A549 (cell line): Measurements from ENCODE around the gene SKAP1. TPM values are rescaled to one million over a fixed set of nuclear protein-coding genes. Genes with fewer than 3 reads are reported as not detected.

Experiments
- ATAC-seq, 2 experiments: fragments of 200-7000 bp in 1 of 2; fragments of >200 bp in 1 of 2; cut with Nextera tagmentation in 1 of 2; cut with Tn5 transposase in 1 of 2; 3 replicates each; pipeline versions ENCODE4 v1.8.0 to v1.9.1; 2018 to 2020; ENCODE audit warnings: mild to moderate bottlenecking in 1 of 2, moderate library complexity in 1 of 2
- CTCF ChIA-PET: fragments of 300-600 bp; sonication (Branson Sonifier 250); formaldehyde crosslinking; extraction: SDS; loops from one replicate; lab custom pipeline; 2021; ENCODE audit warnings: antibody characterized with exemption, inconsistent platforms; lab: Yijun Ruan, JAX
- POLR2A ChIA-PET: fragments of 350-600 bp; formaldehyde crosslinking; extraction: SDS; loops from one replicate; lab custom pipeline; 2021; ENCODE audit warnings: antibody characterized with exemption, inconsistent platforms; lab: Yijun Ruan, JAX
- DNase-seq, 2 experiments: peaks; one replicate each; pipeline versions ENCODE4 v3.0.0 to v3.0.0-alpha.2; 2011 to 2016; ENCODE audit warnings: low read depth in 1 of 2, low spot score in 1 of 2
- FAIRE-seq: peaks from 2 replicates; lab custom pipeline; 2011; peaks lifted over from hg19 to GRCh38; lab: Jason Lieb, UNC
- H3K27ac ChIP-seq, 2 experiments: fragments of >200 bp; sonication (Bioruptor Twin); formaldehyde crosslinking; 3 replicates each; pipeline ENCODE4 v1.5.1; 2016 to 2017
- H3K4me1 ChIP-seq: fragments of >200 bp; sonication (Bioruptor Twin); formaldehyde crosslinking; 3 replicates; pipeline ENCODE4 v1.6.1; 2016
- H3K4me2 ChIP-seq: fragments of >200 bp; sonication (Bioruptor Twin); formaldehyde crosslinking; 3 replicates; pipeline ENCODE4 v1.6.1; 2016
- H3K4me3 ChIP-seq: fragments of >200 bp; sonication (Bioruptor Twin); formaldehyde crosslinking; 3 replicates; pipeline ENCODE4 v1.5.1; 2016
- H3K9me3 ChIP-seq: fragments of >200 bp; sonication (Bioruptor Twin); formaldehyde crosslinking; 3 replicates; pipeline ENCODE4 v1.6.1; 2016
- CBX2 ChIP-seq: fragments of 200-600 bp; sonication (generic); IDR thresholded peaks from 2 replicates; pipeline ENCODE4 v1.6.1; 2016; ENCODE audit warnings: low read depth, mild to moderate bottlenecking, borderline replicate concordance
- EHF ChIP-seq: fragments of 250-450 bp; sonication (Bioruptor Pico); IDR thresholded peaks from 2 replicates; pipeline ENCODE4 v1.5.0; 2020; ENCODE audit warnings: mild to moderate bottlenecking
- FOSB ChIP-seq: fragments of 250-450 bp; sonication (Bioruptor Pico); IDR thresholded peaks from 2 replicates; pipeline ENCODE4 v1.5.0; 2020; ENCODE audit warnings: mild to moderate bottlenecking, moderate library complexity
- FOSL2 ChIP-seq, 2 experiments: fragments of 450-650 bp in 1 of 2; fragments of >200 bp in 1 of 2; sonication (Bioruptor Twin) in 1 of 2; formaldehyde crosslinking; IDR thresholded peaks; 2 replicates each; pipeline versions ENCODE4 v1.5.0 to v1.6.1; 2016 to 2020; ENCODE audit warnings: mild to moderate bottlenecking in 1 of 2, moderate library complexity in 1 of 2
- FOXS1 ChIP-seq: fragments of 250-450 bp; sonication (Bioruptor Pico); IDR thresholded peaks from 2 replicates; pipeline ENCODE4 v1.5.0; 2020; ENCODE audit warnings: mild to moderate bottlenecking, moderate library complexity
- GATA3 ChIP-seq: IDR thresholded peaks from 2 replicates; pipeline ENCODE4 v1.6.1; 2012; ENCODE audit warnings: borderline replicate concordance
- HDAC2 ChIP-seq: fragments of 200-600 bp; sonication (generic); IDR thresholded peaks from 2 replicates; pipeline ENCODE4 v1.6.1; 2016
- HES2 ChIP-seq: fragments of >200 bp; sonication (Bioruptor Twin); formaldehyde crosslinking; IDR thresholded peaks from 2 replicates; pipeline ENCODE4 v1.6.1; 2016
- HOXA7 ChIP-seq: fragments of 250-450 bp; sonication (Bioruptor Pico); IDR thresholded peaks from 2 replicates; pipeline ENCODE4 v1.5.0; 2020; ENCODE audit warnings: mild to moderate bottlenecking, moderate library complexity
- HOXB13 ChIP-seq: fragments of 250-450 bp; sonication (Bioruptor Pico); IDR thresholded peaks from 2 replicates; pipeline ENCODE4 v1.5.0; 2020; ENCODE audit warnings: low read depth, mild to moderate bottlenecking, moderate library complexity
- HOXB5 ChIP-seq: fragments of 250-450 bp; sonication (Bioruptor Pico); IDR thresholded peaks from 2 replicates; pipeline ENCODE4 v1.5.0; 2020; ENCODE audit warnings: mild to moderate bottlenecking, moderate library complexity
- KDM5A ChIP-seq: fragments of 200-600 bp; sonication (generic); IDR thresholded peaks from 2 replicates; pipeline ENCODE4 v1.6.1; 2016; ENCODE audit warnings: antibody characterized with exemption, mild to moderate bottlenecking
- NPAS2 ChIP-seq: fragments of 250-450 bp; sonication (Bioruptor Pico); IDR thresholded peaks from 2 replicates; pipeline ENCODE4 v1.8.0; 2022; ENCODE audit warnings: mild to moderate bottlenecking, moderate library complexity, borderline replicate concordance
- NR3C1 ChIP-seq: fragments of >200 bp; sonication (Bioruptor Twin); formaldehyde crosslinking; IDR thresholded peaks from 3 replicates; pipeline ENCODE4 v1.6.1; 2017
- PBX3 ChIP-seq: IDR thresholded peaks from 2 replicates; pipeline ENCODE4 v1.6.1; 2012
- PHF8 ChIP-seq: fragments of 200-600 bp; sonication (generic); IDR thresholded peaks from 2 replicates; pipeline ENCODE4 v1.6.1; 2016; ENCODE audit warnings: low read depth, mild to moderate bottlenecking, antibody characterized with exemption, moderate library complexity, borderline replicate concordance
- RARB ChIP-seq: fragments of 250-450 bp; sonication (Bioruptor Pico); IDR thresholded peaks from 2 replicates; pipeline ENCODE4 v1.8.0; 2021; ENCODE audit warnings: mild to moderate bottlenecking, moderate library complexity
- RCOR1 ChIP-seq: fragments of 150-350 bp; IDR thresholded peaks from 2 replicates; pipeline ENCODE4 v1.6.1; 2014; ENCODE audit warnings: antibody characterized with exemption, low read length, low read depth
- REST ChIP-seq: fragments of 200-600 bp; sonication (generic); IDR thresholded peaks from 2 replicates; pipeline ENCODE4 v1.6.1; 2016; ENCODE audit warnings: antibody characterized with exemption, mild to moderate bottlenecking, moderate library complexity
- TP53 ChIP-seq: fragments of 250-450 bp; sonication (Bioruptor Pico); IDR thresholded peaks from 2 replicates; pipeline ENCODE4 v1.5.0; 2021; ENCODE audit warnings: mild to moderate bottlenecking, moderate library complexity
- ZC3H11A ChIP-seq: fragments of 450-650 bp; IDR thresholded peaks from 2 replicates; pipeline ENCODE4 v1.6.1; 2014; ENCODE audit warnings: antibody characterized with exemption, mild to moderate bottlenecking
- ZNF302 ChIP-seq: fragments of 250-450 bp; sonication (Bioruptor Pico); IDR thresholded peaks from 2 replicates; pipeline ENCODE4 v1.9.0; 2021; ENCODE audit warnings: inconsistent platforms, mild to moderate bottlenecking, moderate library complexity
- WGBS: methylation state at CpG from one replicate; pipeline ENCODE4 v1.1.6; 2017; ENCODE audit errors: missing lambda C conversion rate; 5-methylcytosine and 5-hydroxymethylcytosine counted together
- polyA plus RNA-seq, 4 experiments: library from polyadenylated mRNA; depleted of rRNA in 3 of 4; stranded (reverse); fragments of >200 nt; fragmentation: RNase III in 1 of 4; extraction: RNeasy Plus Mini Kit Qiagen cat#74134 plus additional on column Dnase treatment in 1 of 4; gene quantifications; 2 replicates in 3 of 4; 3 replicates in 1 of 4; pipeline ENCODE4 v1.2.3, GENCODE V29; 2011 to 2017

SKAP1 gene
- polyA plus RNA-seq, 2 of the 4 experiments (the other 2 are of a cell fraction), result 0.14 to 0.78 TPM

GRCh38 chr17:48439110-48439850 is 9.3 kb upstream of the SKAP1 start:
- Histone ChIP-seq H3K4me2 (no peak overlapping the region), H3K4me1 (no peaks in the 10 kb centered on the region), H3K9me3 (no peaks in the 10 kb centered on the region), H3K4me3 (no peak overlapping the region), H3K27ac (no peak overlapping the region)
- TF ChIP-seq PHF8 (no peak), RCOR1 (no peak), FOXS1 (CRISPR knock-in tag) (no peak), NR3C1 (no peak), EHF (CRISPR knock-in tag) (no peak), HOXB5 (CRISPR knock-in tag) (no peak), RARB (CRISPR knock-in tag) (no peak), CBX2 (no peak), ZNF302 (no peak)
- POLR2A ChIA-PET, result no interaction called here
- DNase-seq (no peak), FAIRE-seq (no peak), ATAC-seq (no peak)
- 72% methylated on average over 3 of the region's 3 CpGs for WGBS
- CTCF ChIA-PET, result interaction anchor here (0.5 to 13.0 kb wide), 5 partner anchors 9 to 53 kb away, joined by 3 to 117 read pairs (median 6); no protein-coding TSS in a partner anchor

- 78% methylated on average over 3 of the region's 3 CpGs for WGBS
- POLR2A ChIA-PET, result no interaction called here
- Histone ChIP-seq H3K27ac (no peak overlapping the region), H3K9me3 (no peaks in the 10 kb centered on the region), H3K4me3 (no peak overlapping the region), H3K4me2 (no peak overlapping the region), H3K4me1 (no peaks in the 10 kb centered on the region)
- FAIRE-seq (no peak), DNase-seq (no peak), ATAC-seq (no peak)
- CTCF ChIA-PET, result interaction anchor here (0.5 to 13.0 kb wide), 6 partner anchors 10 to 149 kb away, joined by 3 to 117 read pairs (median 4); no protein-coding TSS in a partner anchor
- TF ChIP-seq KDM5A (no peak), HOXA7 (CRISPR knock-in tag) (no peak), HES2 (no peak), GATA3 (no peak), REST (no peak), FOSL2 (IDR thresholded peaks at IDR 0.05) (no peak), FOSL2 (CRISPR knock-in tag; IDR thresholded peaks at IDR 0.05) (no peak), ZC3H11A (no peak), HDAC2 (no peak), TP53 (CRISPR knock-in tag) (no peak), HOXB13 (CRISPR knock-in tag) (no peak), FOSB (CRISPR knock-in tag) (no peak), PBX3 (no peak), PHF8 (no peak), NPAS2 (CRISPR knock-in tag) (no peak)
These were observed 8.6 kb upstream of the SKAP1 start for GRCh38 chr17:48438516-48439061.
